Epithelial cell of prostate (primary cell): Measurements from ENCODE around the gene PEX1.
"Not testable (repeated sequence)": the region's sequence is repeated elsewhere in the genome, so short reads cannot be mapped to it uniquely, and the experiment has no call there.

Experiments
- DNase-seq: peaks from one replicate; pipeline ENCODE4 v3.0.0-alpha.2; 2011; ENCODE audit warnings: low read depth, low spot score
- H3K27ac ChIP-seq: fragments of 450-650 bp; 2 replicates; pipeline ENCODE4 v1.5.1; 2017; ENCODE audit warnings: mild to moderate bottlenecking

Gene PEX1

DNA sequence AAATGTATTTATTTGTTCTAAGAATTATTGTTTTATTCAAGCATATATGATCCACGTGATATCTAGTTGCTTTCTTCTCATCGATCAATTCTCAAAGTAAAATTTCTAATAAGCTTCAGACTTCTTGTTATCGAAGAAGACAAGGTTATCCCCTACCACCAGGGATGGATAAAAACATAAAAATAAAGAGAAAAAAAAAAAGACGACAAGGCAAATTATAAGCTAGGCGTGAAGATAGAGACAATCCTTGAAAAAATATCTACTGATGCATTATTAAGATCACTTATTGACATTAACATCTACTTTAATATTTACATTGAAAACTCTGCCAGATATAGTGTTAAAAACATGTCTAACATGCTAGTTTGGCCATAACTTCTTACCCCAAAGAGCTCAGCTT, 19.4 kb downstream of the PEX1 start:
- H3K27ac ChIP-seq: no peak overlapping the region
- DNase-seq: no peak

DNA sequence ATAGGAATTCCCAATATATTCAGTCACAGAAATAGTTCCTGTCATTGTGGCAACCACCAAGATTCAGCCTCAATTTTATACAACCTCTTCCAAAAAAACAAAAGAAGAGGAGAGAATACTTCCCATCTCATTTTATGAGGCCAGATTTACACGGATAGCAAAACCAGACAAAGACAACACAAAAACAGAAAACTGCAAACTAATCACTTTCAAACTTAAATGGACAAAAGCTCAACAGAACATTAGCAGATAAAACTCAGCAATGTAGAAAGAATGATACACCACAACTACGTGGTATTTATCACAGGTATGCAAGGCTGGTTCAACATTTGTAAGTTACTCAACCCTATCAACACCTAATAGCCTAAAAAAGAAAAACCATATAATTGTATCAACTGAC, 22.0 kb downstream of the PEX1 start:
- no peak for DNase-seq
- no peak overlapping the region for H3K27ac ChIP-seq

DNA sequence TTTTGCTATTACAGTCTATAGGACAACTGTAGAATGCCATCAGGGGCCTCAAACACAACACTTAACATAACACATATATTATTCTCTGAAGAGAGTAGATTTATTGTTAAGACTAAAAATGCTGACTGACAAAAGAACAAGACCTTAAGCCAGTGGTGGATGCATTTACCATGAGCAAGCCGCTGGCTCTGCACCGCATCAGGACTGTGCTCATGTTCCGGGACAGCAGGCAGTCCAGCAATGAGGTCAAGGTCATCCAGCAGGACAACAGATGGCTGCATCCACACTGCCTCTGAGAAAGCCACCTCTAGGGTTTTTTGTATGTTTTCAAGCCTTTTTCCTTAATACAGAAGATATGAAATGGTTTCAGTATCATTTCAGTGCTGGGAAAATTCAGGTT, 23.8 kb downstream of the PEX1 start:
- no peak overlapping the region for H3K27ac ChIP-seq
- DNase-seq: no peak

DNA sequence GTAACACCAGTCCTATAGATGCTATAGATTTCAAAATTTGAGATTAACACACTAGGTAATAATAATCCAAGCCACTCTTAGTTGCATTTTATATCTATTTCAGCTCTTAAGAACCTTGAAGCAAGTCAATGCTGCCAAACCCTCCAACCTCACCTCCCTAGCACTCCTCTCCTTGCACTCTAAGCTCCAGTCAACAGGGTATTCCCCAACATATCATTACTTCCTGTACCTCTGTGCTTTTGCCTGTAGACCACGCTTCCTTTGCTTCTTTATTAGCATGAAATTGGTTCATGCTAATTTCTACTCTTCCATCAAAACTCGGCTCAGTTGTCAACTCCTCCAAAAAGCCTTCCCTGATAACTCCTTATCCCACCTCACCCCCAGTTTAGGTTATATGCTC, 24.6 kb downstream of the PEX1 start:
- H3K27ac ChIP-seq: no peak overlapping the region
- no peak for DNase-seq

DNA sequence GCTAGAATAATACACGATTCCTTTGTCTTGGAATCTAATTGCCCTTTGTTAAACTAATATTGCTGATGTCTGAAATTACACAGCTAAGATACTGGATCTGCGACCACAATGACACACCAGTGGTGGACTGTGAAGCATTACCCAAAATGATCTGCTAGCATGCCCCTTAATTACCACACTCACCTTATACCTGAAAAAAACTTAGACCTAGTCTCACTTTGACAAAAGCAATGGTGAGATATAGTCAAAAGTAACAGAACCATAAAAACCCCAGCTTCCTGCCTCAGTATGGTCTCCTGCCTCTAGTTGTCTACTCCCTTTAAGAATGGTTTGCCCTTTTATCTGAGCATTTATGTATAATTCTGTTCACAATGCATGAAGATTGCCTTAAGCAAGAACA, 29.8 kb downstream of the PEX1 start:
- H3K27ac ChIP-seq: no peak overlapping the region
- no peak for DNase-seq

DNA sequence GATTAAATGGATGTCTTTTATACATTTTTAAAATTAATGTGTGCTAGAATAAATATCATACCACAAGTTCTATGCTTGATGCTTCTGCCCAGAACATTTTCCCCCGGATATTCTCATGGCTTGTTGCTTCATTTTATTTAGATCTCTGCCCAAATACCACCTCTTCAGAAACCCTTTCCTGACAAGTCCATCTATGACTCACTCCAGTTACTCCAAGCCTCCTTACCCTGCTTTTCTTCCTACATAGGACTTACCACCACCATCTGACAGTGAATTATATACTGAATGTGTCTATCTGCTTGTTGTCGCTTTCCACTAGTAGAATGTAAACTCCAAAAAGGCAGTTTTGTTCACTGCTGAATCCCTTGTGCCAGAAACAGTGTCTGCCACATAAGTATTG, 31.4 kb downstream of the PEX1 start:
- DNase-seq: no peak
- no peak overlapping the region for H3K27ac ChIP-seq

DNA sequence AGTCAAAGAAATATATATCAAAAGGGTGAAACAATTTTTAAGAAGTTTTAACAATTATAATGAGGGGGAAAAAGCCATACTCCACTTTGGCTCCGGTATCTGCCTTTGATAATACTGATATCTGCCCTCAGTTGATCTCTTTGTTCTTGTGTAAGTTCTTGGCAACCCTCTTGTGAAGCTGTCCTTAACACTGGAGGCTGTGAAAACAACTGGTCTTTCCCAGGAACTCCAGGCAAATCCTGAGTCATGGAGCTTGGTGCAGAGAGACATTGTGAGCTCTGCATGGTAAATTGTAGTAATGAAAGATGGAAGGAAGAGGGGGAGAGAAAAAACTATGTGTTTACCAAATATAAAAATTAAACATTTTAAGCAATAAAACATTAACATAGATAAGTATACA, 38.7 kb downstream of the PEX1 start:
- no peak for DNase-seq
- no peak overlapping the region for H3K27ac ChIP-seq

DNA sequence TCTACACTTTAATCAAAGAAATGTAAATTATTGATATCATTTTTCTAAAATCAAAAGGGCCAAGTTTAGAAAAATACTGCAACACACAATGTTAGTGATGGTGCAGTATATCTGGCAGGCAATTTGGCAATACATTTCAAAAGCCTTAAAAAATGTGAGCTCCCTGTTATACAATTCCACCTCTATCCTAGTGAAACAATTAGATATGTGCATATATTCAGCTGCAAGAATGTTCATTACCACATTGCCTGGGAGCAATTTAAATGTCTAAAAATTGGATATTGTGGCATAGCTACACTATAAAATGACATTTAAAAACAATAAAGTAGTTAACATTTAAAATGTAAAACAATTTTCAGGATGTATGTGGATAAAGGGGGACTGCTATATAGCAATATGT, 40.5 kb downstream of the PEX1 start:
- H3K27ac ChIP-seq: no peak overlapping the region
- DNase-seq: no peak

DNA sequence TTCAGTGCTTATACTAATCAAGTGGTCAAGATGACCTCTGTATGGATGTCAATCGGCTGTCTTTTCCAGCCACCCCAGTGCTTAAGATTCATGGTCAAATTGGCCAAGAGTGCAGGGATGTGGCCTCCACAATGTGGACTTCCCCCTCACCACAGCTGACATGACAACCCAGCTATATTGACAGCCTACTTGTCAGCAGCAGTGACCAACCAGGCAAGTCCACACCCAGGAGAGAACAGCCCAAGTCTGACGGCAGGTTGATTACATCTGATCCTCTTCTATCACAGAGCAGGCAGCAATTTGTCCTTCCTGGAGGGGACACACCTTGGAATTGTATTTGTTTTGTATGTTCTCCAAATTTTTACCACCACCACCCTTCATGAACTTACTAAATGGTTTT, 42.3 kb downstream of the PEX1 start:
- DNase-seq: no peak
- H3K27ac ChIP-seq: no peak overlapping the region

DNA sequence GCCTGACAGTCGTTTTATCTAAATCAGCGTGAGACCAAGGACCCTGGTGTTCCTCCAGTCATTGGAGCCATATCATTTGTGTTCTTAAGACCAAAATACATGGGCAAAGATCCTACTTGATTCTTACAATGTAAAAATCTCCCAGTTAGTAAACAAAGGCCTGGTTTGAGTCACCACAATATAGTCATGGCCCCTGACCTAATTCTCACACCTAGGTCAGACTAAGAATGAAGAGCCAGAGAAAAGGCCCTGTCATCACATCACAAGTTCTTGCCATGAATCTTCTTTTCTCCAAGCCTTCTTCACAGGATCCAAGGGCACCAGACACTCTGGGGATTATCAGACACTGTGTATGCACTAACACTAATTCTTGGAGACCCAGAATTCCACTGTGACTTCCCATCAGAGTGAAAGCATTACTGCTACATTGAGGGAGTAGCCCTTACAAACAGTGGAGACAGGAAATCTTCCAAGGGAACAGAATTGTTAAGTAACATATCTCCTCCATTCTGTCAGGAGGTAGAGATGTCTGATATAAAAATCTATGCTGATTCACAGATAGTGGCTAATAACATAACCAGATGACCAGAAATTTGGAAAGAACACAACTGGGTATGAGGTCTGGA, 42.9 kb downstream of the PEX1 start:
- no peak for DNase-seq
- no peak overlapping the region for H3K27ac ChIP-seq

DNA sequence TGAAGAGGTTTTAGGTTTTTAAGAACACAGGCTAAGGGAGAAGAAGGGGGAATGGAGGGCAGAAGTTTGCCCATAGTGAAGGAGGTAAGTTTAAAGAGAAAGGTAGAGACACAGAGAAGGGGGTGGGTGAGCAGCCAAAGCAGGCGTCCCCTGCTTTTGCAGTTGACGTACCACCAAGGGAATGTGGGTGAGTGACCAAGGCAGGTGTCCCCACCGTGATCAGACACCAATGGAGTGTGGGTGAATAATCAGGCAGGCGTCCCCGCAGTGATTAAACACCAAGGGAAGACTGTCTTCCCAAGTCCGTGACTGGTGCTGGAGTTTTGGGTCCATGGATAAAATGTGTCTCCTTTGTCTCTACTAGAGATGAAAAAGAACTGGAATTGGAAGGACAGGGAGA, 44.1 kb downstream of the PEX1 start:
- DNase-seq: not testable (repeated sequence)

DNA sequence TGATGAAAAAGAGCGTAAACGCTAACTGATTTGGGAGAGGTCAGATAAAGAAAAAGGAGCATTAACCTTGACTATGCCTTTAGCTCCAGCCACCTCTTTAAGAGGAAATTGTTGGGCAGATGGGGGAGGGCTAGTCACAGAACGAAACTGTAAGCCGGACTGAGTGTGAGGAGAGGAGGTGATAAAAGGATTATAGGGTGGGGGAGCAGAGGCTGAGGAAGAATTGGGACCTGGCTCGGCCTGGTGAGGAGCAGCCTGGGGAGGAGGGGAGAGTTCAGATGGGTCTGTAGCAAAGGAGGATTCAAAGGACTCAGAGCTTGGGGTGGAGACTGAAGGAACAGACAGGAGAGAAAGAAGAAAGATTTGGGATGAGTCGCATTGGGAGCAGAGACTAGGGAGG, 44.7 kb downstream of the PEX1 start:
- not testable (repeated sequence) for H3K27ac ChIP-seq, DNase-seq

More for the DNA sequence above, 44.1 kb downstream of the PEX1 start:
- H3K27ac ChIP-seq: not testable (repeated sequence)

DNA sequence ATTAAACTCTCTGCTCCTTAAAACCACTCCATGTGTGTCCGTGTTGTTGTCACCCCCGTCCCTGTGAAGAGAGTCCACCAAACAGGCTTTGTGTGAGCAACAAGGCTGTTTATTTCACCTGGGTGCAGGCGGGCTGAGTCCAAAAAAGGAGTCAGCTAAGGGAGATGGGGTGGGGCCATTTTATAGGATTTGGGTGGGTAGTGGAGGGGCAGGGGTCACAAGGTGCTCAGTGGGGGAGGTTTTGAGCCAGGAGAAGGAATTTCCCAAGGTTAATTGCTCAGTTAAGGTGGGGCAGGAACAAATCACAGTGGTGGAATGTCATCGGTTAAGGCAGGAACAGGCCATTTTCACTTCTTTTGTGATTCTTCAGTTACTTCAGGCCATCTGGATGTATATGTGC, 49.2 kb downstream of the PEX1 start:
- H3K27ac ChIP-seq, DNase-seq: not testable (repeated sequence)

DNA sequence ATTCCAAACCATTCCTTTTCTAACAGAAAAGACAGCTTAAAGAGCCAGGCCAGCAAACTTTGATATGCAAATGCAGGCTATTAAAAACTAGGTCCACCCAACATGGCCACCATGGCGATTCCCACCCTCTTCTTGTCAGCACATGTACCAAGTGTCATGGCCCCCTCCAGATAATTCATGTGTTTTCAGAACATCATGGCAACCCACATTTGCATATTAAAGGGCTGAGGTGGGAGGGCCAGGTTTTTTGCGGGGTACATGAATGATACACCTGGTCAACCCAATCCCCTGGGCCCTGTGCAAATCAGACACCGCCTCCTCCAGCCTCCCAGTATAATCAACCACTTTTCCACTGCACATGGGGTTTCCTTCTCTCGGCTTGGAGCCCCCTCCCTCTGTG, 49.6 kb downstream of the PEX1 start:
- no peak overlapping the region for H3K27ac ChIP-seq
- DNase-seq: no peak

DNA sequence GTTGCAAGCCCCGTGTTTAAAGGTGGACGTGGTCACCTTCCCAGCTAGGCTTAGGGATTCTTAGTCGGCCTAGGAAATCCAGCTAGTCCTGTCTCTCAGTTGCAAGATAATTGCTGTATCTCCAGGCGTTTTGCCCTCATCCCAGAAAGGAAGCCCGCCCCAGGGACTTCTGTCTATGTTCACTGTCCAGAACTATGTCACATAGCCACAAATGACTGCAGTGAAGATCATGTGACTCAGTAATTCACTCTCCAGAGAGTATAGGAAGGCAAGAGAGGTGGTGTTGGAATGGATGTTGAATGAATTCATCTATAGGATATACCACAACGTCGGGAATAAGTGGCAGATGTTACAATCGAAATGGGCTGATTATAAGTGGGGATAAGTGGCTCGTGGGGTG, 50.2 kb downstream of the PEX1 start:
- no peak overlapping the region for H3K27ac ChIP-seq
- DNase-seq: no peak

DNA sequence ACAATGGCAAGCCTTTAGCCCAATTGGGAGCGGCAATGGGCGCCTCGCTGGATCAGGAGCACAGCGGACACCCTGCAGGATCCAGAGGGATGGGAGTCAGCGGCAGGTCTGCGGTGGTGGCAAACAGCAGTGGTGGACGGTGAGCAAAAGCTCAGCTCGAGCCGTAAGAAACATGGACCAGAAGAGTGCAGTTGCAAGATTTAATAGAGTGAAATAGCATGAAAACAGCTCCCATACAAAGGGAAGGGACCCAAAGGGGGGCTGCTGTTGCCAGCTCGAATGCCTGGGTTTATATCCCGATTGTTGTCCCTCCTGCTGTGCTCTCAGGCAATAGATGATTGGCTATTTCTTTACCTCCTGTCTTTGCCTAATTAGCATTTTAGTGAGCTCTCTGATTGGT, 50.6 kb downstream of the PEX1 start, which contains the start of gene ERVW-1:
TSS of gene ERVW-1 (minus strand) at position 266 of the 400 bp plus-strand sequence. CDS start 7,565 bp downstream, outside the sequence.
- DNase-seq, H3K27ac ChIP-seq: not testable (repeated sequence)

DNA sequence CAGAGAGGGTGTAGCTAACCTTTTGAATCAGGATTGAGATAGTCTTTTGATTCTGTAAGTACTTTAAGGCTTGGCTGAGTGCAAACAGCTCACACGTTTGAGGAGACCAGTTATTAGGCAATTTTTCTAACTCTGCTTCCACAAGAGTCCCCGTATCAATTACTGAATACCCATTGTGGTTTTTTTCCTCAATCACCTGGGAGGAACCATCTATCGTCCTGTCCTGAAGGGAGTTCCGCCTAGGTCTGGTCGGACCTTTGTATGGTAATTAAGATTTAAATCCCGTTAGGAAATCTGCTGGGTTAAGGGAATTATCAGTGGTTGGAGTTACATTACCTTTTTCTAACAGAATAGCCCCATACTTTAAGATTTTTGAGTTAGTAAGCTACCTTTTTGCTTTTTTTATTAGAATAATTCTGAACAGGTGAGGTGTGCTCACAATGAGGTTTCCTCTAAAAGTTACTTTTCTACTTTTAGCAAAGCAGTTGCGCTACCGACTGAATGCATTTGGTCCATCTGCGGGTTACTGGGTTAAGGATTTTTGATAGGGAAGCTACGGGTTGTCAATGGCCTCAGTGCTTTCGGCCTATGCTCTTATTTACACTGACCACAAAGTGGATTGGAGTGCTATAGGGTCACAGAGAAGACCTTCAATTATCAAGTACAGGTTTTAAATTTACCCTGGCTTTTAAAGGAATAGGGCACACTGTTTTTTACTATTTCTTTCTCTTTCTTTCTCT, 52.3 kb downstream of the PEX1 start:
- H3K27ac ChIP-seq, DNase-seq: not testable (repeated sequence)

DNA sequence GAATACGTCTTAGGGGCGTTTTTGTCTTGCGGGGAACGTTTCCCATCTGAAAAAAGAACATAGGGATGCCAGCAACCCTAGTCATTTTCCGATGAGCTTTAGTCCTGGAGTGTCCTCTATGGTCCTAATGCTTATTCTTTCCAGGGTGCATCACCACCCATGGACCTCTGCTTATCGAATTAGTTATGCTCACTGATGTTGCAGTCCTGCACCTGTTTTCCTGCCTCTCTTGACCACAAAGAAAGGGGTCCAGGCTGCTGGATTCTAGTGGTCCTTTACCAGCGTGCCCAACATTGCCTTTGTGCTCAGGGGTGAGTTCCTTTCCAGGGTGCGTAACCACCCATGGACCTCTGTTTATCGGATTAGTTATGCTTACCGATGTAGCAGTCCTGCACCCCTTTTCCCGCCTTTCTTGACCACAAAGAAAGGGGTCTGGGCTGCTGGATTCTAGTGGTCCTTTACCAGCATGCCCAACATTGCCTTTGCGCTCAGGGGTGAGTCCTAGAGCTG, 53.0 kb downstream of the PEX1 start:
- not testable (repeated sequence) for DNase-seq, H3K27ac ChIP-seq

DNA sequence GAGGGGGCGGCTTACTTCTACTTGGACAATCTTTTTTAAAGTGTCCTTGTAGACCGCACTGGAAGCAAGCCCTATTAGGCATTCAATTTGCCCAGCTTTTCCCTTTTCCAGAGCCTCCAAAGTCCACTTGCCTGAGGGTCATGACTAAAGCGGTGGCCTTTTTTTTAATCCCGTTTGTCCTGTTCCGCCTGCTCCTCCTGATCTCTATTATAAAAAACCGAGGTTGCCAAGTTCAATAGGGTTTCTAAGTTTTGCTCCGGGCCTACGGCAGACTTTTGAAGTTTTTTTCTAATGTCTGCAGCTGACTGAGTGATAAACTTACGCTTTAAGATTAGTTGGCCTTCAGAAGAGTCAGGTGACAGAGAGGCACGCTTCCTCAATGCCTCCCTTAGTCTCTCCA, 54.3 kb downstream of the PEX1 start:
- H3K27ac ChIP-seq: peak overlapping the region; percentile 13
- DNase-seq: not testable (repeated sequence)

DNA sequence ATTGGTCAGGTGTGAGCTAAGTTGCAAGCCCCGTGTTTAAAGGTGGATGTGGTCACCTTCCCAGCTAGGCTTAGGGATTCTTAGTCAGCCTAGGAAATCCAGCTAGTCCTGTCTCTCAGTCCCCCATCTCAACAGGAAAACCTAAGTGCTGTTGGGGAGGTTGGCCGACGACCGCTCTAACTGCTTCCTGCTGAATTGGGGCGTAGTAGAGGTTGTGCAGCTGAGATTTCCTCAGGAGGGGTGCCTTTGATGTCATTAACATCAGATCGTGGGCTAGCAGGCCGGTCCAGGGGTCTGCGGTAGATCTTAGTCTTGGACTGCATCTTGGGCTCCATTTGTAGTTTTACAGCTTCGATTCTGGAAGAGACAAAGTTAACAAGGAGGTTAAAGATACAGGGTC, 59.7 kb downstream of the PEX1 start:
- DNase-seq: not testable (repeated sequence)

DNA sequence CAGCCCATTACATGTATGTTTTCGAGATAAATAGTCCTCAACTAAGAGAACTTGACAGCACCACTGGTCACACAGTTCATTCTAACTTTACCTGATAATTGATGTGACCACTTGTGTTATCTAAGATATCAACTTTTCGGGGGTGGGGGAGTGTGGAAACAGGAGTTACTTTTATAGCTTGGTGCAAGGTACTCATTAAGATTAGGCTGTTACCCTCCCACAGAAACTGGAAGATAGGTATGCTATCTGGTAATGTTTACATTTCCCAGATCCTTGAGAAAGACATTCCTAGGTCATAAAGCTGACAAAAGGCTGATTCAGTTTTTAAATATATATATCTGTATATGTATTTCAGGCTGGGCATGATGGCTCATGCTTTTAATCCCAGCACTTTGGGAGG, 61.6 kb downstream of the PEX1 start:
- H3K27ac ChIP-seq: peak overlapping the region; percentile 20
- peak; percentile 48 for DNase-seq

More for the DNA sequence above, 59.7 kb downstream of the PEX1 start:
- H3K27ac ChIP-seq: not testable (repeated sequence)

DNA sequence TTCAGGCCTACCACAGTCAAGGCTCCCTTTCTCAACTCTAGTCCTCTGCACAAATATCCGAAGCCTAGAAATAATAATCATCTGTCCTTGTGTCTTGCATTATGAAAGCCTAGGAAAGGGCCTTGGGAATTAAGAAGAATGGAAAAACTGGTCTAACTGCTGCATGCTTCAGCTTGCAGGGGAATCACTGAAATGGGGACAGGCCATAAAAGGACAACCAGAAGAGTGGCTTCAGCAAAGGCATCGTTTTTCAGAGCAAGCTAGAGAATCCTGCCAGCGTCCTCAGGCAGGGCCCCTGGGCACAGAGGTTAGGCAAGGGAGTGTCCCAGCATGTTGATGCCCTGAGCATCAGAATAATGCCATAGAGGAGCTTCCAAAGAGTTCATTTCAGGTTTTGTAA, 63.8 kb downstream of the PEX1 start:
- no peak for DNase-seq
- H3K27ac ChIP-seq: peak overlapping the region; percentile 24
